ENCODE data around the gene ONECUT3.

The ONECUT3 gene

GRCh38 chr19:1817553-1818179, 64.4 kb downstream of the ONECUT3 start:
- no peak for DNase-seq

GRCh38 chr19:1818549-1819195, 65.4 kb downstream of the ONECUT3 start:
- DNase-seq: no peak

GRCh38 chr19:1819341-1820255, 66.3 kb downstream of the ONECUT3 start:
- no peak for DNase-seq

GRCh38 chr19:1822210-1822609, 68.9 kb downstream of the ONECUT3 start:
- DNase-seq: peak; percentile 69

- DNase-seq: no peak
Observed at GRCh38 chr19:1823020-1823419, 69.7 kb downstream of the ONECUT3 start.

- no peak for DNase-seq
Observed at GRCh38 chr19:1823539-1824251, 70.4 kb downstream of the ONECUT3 start.

- DNase-seq: no peak
Observed at GRCh38 chr19:1824252-1824622, 70.9 kb downstream of the ONECUT3 start.

- DNase-seq: peak; percentile 54
Observed at GRCh38 chr19:1825909-1826556, 72.7 kb downstream of the ONECUT3 start.

- no peak for DNase-seq
Observed at GRCh38 chr19:1826557-1827521, 73.5 kb downstream of the ONECUT3 start.

GRCh38 chr19:1827566-1828278, 74.4 kb downstream of the ONECUT3 start:
- DNase-seq: no peak

- DNase-seq: no peak
Observed at GRCh38 chr19:1828279-1829238, 75.3 kb downstream of the ONECUT3 start.

GRCh38 chr19:1829958-1830357, 76.7 kb downstream of the ONECUT3 start:
- DNase-seq: no peak

GRCh38 chr19:1830568-1830967, 77.3 kb downstream of the ONECUT3 start:
- no peak for DNase-seq

Data from NCI-H2171 treated with DMSO at 0.1 percent for 48 hours (cell line).